Activated naive CD4-positive, alpha-beta T cell treated with anti-CD3 and anti-CD28 coated beads, Interleukin-2, amount 50 U/mL, for 72 hours (primary cell): Measurements from ENCODE around the gene KDM1A. TPM values are rescaled to one million over a fixed set of nuclear protein-coding genes. Genes with fewer than 3 reads are reported as not detected.

ENCODE experiments used
- ATAC-seq, 2 donors: fragments of 150-1000 bp; cut with Tn5 transposase; 2 replicates each; pipeline ENCODE4 v1.10.0; 2021; ENCODE audit warnings: mild to moderate bottlenecking in 2 of 2, moderate library complexity in 2 of 2
- DNase-seq, 2 donors: peaks; one replicate each; pipeline ENCODE4 v3.0.0; 2021 to 2022; ENCODE audit warnings: low spot score in 2 of 2
- H3K27ac Mint-ChIP-seq, 2 donors: one replicate each; pipeline ENCODE4 v1.8.0; 2022; ENCODE audit warnings: mild to moderate bottlenecking in 2 of 2, mixed read lengths in 2 of 2
- H3K36me3 Mint-ChIP-seq, 2 donors: one replicate each; pipeline ENCODE4 v1.8.0; 2022; ENCODE audit warnings: mixed read lengths in 2 of 2
- H3K9me3 Mint-ChIP-seq, 2 donors: one replicate each; pipeline ENCODE4 v1.8.0; 2022; ENCODE audit warnings: mixed read lengths in 2 of 2
- total RNA-seq, 2 donors: library from RNA; stranded (reverse); gene quantifications; one replicate each; pipeline ENCODE4 v1.2.3, GENCODE V29; 2022

KDM1A gene
- total RNA-seq, 2 donors from 2014 or later, result 27.3 to 61.9 TPM

- ATAC-seq (no peak), DNase-seq (no peak)
- Mint-ChIP-seq H3K9me3 (no peaks in the 10 kb centered on the region), H3K27ac (peak overlapping the region; percentile 12 to 60), H3K36me3 (peaks cover 0 to 2% of the 10 kb centered on the region in 2 donors)
These were observed 68.8 kb downstream of the KDM1A start for GRCh38 chr1:23088027-23088426.

DNA sequence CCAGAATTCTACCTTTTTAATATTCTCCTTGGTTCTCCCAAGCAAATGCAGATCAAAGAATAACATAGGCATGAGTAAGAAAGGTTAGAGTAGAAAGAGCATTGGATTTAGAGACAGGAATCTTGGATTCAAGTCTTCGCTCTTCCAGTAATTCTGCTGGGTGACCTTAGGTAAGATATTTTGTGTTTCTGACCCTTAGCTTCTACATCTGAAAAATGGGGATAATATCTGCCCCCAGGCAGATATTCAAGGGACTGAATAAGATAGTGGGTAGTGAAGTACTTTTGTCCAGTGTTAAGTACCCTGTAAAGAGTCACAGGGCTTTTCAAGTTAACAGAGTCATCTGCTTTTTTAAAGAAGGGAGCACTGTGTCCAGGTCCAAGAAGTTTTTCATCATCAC lies 70.8 kb downstream of the KDM1A start:
- peaks cover 0 to 13% of the 10 kb centered on the region in 2 donors for H3K36me3 Mint-ChIP-seq
- no peak for ATAC-seq

GRCh38 chr1:23091545-23091944 lies 72.3 kb downstream of the KDM1A start:
- Mint-ChIP-seq H3K27ac (no peak overlapping the region), H3K36me3 (peaks cover 0 to 13% of the 10 kb centered on the region in 2 donors), H3K9me3 (no peaks in the 10 kb centered on the region)
- DNase-seq, result no peak
- ATAC-seq, result no peak

More for the DNA sequence above, 70.8 kb downstream of the KDM1A start:
- no peaks in the 10 kb centered on the region for H3K9me3 Mint-ChIP-seq
- no peak for DNase-seq
- peak overlapping the region in 1 of 2 donors; percentile 32 for H3K27ac Mint-ChIP-seq

DNA sequence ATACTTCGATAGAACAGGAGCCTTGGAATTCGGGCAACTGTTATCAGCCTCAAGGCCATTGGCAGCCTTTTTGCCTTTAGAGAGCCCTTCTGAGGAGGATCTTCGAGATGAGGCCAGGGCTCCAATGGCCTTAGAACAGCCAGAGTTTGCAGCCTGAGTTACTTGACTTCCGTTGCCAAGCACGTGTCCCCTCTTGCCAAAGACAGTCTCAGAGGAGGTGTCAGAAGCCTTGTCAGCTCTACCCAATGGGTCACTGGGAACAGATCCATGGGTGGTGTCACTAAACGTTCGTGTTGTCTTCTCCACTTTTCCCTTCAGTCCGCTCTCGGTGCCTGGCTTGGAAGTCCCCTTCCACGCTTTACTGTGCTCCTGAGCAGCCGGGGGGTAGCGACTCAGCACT lies 73.2 kb downstream of the KDM1A start:
- peaks cover 0 to 13% of the 10 kb centered on the region in 2 donors for H3K36me3 Mint-ChIP-seq
- H3K27ac Mint-ChIP-seq, result no peak overlapping the region
- no peaks in the 10 kb centered on the region for H3K9me3 Mint-ChIP-seq
- ATAC-seq (no peak), DNase-seq (no peak)

- ATAC-seq, result no peak
- no peak for DNase-seq
- no peak overlapping the region for H3K27ac Mint-ChIP-seq
- peaks cover 0 to 13% of the 10 kb centered on the region in 2 donors for H3K36me3 Mint-ChIP-seq
- no peaks in the 10 kb centered on the region for H3K9me3 Mint-ChIP-seq
These were observed 78.0 kb downstream of the KDM1A start for GRCh38 chr1:23097316-23097715.

GRCh38 chr1:23098463-23099170 lies 79.3 kb downstream of the KDM1A start:
- peak in 1 of 2 donors; percentile 62 for DNase-seq
- ATAC-seq, result peak in 1 of 2 donors; percentile 25
- H3K9me3 Mint-ChIP-seq, result no peaks in the 10 kb centered on the region
- H3K27ac Mint-ChIP-seq, result no peak overlapping the region
- H3K36me3 Mint-ChIP-seq, result peaks cover 6 to 7% of the 10 kb centered on the region in 2 donors

GRCh38 chr1:23099171-23099536 lies 79.9 kb downstream of the KDM1A start:
- no peak overlapping the region for H3K27ac Mint-ChIP-seq
- peaks cover under 1 to 9% of the 10 kb centered on the region in 2 donors for H3K36me3 Mint-ChIP-seq
- H3K9me3 Mint-ChIP-seq, result no peaks in the 10 kb centered on the region
- ATAC-seq (no peak), DNase-seq (no peak)

- Mint-ChIP-seq H3K9me3 (no peaks in the 10 kb centered on the region), H3K36me3 (peaks cover 0 to 13% of the 10 kb centered on the region in 2 donors), H3K27ac (peak overlapping the region; percentile 44 to 66)
- DNase-seq (peak; percentile 22 to 63), ATAC-seq (peak; percentile 85 to 86)
These were observed 80.9 kb downstream of the KDM1A start for GRCh38 chr1:23100074-23100748.

GRCh38 chr1:23101101-23101827 lies 82.0 kb downstream of the KDM1A start:
- DNase-seq (no peak), ATAC-seq (no peak)
- H3K27ac Mint-ChIP-seq, result no peak overlapping the region
- no peaks in the 10 kb centered on the region for H3K9me3 Mint-ChIP-seq
- peaks cover 0 to 13% of the 10 kb centered on the region in 2 donors for H3K36me3 Mint-ChIP-seq

- DNase-seq (no peak), ATAC-seq (no peak)
- H3K36me3 Mint-ChIP-seq, result peaks cover 0 to 13% of the 10 kb centered on the region in 2 donors
- no peaks in the 10 kb centered on the region for H3K9me3 Mint-ChIP-seq
- H3K27ac Mint-ChIP-seq, result peak overlapping the region in 1 of 2 donors; percentile 17
These were observed 82.6 kb downstream of the KDM1A start for GRCh38 chr1:23101887-23102286.

DNA sequence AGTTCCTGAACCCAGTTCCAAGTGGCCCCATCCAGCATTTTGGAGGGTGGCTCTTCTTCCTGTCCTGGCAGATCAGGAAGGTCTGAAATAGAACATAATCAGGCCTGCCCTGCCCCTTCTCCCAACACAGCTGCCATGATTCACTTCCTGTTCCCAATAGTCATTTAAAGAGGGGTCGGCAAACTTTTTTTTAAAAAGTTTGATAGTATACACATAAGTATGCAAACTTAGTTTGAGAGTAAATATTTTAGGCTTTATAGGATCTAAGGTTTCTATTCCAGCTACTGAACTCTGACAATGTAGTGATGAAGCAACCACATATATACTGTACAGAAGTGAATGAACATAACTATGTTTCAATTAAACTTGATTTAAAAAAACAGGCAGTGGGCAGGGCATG lies 83.0 kb downstream of the KDM1A start:
- Mint-ChIP-seq H3K27ac (peak overlapping the region; percentile 17 to 32), H3K36me3 (peaks cover 0 to 13% of the 10 kb centered on the region in 2 donors), H3K9me3 (no peaks in the 10 kb centered on the region)
- ATAC-seq (peak in 1 of 2 donors; percentile 8), DNase-seq (no peak)

GRCh38 chr1:23103001-23103889 lies 84.0 kb downstream of the KDM1A start:
- Mint-ChIP-seq H3K9me3 (no peaks in the 10 kb centered on the region), H3K36me3 (peaks cover 5 to 21% of the 10 kb centered on the region in 2 donors), H3K27ac (peak overlapping the region; percentile 75 to 89)
- peak; percentile 81 to 89 for ATAC-seq
- peak in 1 of 2 donors; percentile 23 for DNase-seq

GRCh38 chr1:23108918-23109533 lies 89.8 kb downstream of the KDM1A start:
- Mint-ChIP-seq H3K27ac (peak overlapping the region; percentile 3 to 89), H3K36me3 (peaks cover 11 to 28% of the 10 kb centered on the region in 2 donors), H3K9me3 (no peaks in the 10 kb centered on the region)
- ATAC-seq, result peak; percentile 75 to 78
- DNase-seq, result no peak

DNA sequence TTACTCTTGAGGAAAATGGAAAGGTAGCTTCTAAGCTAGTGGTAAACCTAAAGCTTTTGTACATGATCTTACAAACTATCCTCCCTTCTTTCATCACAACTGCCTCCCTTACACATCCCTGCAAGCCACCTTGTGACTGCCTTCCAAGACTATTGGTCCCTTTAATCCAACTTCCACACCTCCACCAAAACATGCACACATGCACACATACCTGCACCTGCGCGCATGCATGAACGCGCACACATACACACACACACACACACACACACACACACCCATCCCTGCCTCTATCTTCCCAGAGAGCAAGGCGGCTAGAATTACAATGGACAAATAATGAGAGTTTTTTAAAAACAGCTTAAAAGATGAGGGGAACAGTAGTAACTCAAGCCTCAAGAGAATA lies 91.1 kb downstream of the KDM1A start:
- DNase-seq (no peak), ATAC-seq (no peak)
- H3K27ac Mint-ChIP-seq, result peak overlapping the region in 1 of 2 donors; percentile 89
- H3K36me3 Mint-ChIP-seq, result peaks cover 11 to 23% of the 10 kb centered on the region in 2 donors
- H3K9me3 Mint-ChIP-seq, result no peaks in the 10 kb centered on the region

DNA sequence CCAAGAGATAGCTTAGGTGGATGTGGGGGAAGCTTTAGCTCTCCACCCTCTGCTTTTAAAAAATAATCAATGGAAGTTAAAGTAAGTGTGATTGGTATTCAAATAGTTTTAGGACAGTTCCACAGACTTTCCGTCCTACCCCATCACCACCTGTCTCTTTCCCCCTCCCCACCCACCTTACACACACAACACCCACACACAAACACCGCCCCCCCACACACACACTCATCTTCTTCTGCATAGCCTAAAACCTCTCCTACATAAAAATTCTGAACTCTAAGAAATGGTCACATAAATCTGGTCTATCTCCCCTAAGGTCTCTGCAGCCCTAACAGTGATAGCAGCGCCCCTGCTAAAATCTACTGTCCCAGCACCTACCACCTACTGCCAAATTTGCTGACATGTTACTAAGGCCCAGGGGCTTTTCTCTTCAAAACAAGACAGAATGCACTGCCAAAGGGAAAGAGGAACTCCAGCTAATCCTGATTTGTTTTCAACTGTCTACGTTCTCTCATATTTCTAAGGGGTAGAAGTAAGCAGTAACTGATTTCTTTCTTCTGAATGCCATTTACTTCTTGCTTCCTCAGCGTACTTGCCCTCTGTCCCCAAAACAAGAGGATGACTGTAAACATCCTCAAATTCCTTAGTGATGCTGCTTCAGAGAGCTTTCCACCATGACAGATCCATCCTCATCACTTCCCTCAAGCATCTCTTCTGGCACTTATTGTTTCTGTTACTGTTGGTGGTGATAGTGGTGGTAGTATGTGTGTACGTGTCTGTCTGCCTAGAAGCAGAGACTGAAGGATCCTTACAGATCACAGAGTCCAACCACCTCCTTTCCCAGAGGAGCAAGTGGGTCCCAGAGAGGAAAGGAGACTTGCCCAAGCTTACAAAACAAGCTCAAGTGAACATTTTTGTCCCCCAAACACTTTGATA lies 92.6 kb downstream of the KDM1A start:
- DNase-seq, result no peak
- Mint-ChIP-seq H3K27ac (no peak overlapping the region), H3K9me3 (no peaks in the 10 kb centered on the region), H3K36me3 (peaks cover 11 to 23% of the 10 kb centered on the region in 2 donors)
- no peak for ATAC-seq
